GM12891 (cell line): ENCODE data around the gene ADD2.

Source experiments
- POU2F2 ChIP-seq: IDR thresholded peaks from 2 replicates; pipeline ENCODE4 v1.6.1; 2011; ENCODE audit warnings: low read depth, mild to moderate bottlenecking, control low read depth, low read length, moderate library complexity
- TAF1 ChIP-seq: IDR thresholded peaks from 2 replicates; pipeline ENCODE4 v1.6.1; 2011; ENCODE audit warnings: low read depth, low read length, control low read depth

GRCh38 chr2:70707706-70708105, 60.3 kb downstream of the ADD2 start:
- no peak for TF ChIP-seq TAF1
- no peak for TF ChIP-seq POU2F2
